ENCODE measurements around the gene SLFN12.
"Not testable (repeated sequence)": the region's sequence is repeated elsewhere in the genome, so short reads cannot be mapped to it uniquely, and the experiment has no call there.

Gene SLFN12

DNA sequence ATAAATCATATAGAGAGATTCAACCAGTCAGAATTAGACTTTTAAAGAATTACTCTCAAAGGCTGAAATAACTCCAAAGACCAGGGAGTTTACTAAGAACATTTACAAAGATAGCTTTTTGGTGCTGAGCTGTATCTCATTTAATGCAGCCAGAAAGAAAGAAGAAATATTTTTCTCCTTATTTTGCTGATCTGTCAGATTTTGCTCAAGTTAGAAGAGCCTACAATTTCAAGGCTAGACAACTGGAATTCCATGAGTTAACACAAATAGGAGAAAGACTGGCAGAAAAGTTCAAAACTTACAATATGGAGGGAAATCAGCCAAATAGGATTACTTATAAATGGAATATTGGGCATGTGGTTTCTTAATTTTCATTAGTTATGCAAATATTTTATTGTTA is 6.1 kb upstream of the SLFN12 start:
- DNase-seq (ENCODE audit: low spot score), result no peak
- TF ChIP-seq, protein P1, sequence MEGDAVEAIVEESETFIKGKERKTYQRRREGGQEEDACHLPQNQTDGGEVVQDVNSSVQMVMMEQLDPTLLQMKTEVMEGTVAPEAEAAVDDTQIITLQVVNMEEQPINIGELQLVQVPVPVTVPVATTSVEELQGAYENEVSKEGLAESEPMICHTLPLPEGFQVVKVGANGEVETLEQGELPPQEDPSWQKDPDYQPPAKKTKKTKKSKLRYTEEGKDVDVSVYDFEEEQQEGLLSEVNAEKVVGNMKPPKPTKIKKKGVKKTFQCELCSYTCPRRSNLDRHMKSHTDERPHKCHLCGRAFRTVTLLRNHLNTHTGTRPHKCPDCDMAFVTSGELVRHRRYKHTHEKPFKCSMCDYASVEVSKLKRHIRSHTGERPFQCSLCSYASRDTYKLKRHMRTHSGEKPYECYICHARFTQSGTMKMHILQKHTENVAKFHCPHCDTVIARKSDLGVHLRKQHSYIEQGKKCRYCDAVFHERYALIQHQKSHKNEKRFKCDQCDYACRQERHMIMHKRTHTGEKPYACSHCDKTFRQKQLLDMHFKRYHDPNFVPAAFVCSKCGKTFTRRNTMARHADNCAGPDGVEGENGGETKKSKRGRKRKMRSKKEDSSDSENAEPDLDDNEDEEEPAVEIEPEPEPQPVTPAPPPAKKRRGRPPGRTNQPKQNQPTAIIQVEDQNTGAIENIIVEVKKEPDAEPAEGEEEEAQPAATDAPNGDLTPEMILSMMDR (conservative IDR thresholded peaks at IDR 0.05; ENCODE audit: low read depth), result no peak
- ChIA-PET CTCF (no interaction called here), POLR2A (ENCODE audit: low non-redundant PET) (no interaction called here)
- H3K27ac ChIP-seq, result no peak overlapping the region

- H3K27ac ChIP-seq, result peak overlapping the region; percentile 49
- CTCF ChIA-PET, result interaction anchor here (1.0 kb wide), 1 partner anchor 100 kb away, joined by 4 read pairs; no protein-coding TSS in a partner anchor
- TF ChIP-seq, protein P1 (conservative IDR thresholded peaks at IDR 0.05; ENCODE audit: low read depth), result no peak
- DNase-seq (ENCODE audit: low spot score), result peak; percentile 90
- POLR2A ChIA-PET (ENCODE audit: low non-redundant PET), result no interaction called here
Observed at GRCh38 chr17:35433075-35433894, 985 bp upstream of the SLFN12 start.

GRCh38 chr17:35429702-35430101 is 2.6 kb downstream of the SLFN12 start:
- DNase-seq (ENCODE audit: low spot score), result no peak
- TF ChIP-seq, protein P1 (conservative IDR thresholded peaks at IDR 0.05; ENCODE audit: low read depth), result no peak
- POLR2A ChIA-PET (ENCODE audit: low non-redundant PET), result no interaction called here
- CTCF ChIA-PET, result interaction anchor here (0.5 kb wide), 1 partner anchor 83 kb away, joined by 3 read pairs; no protein-coding TSS in a partner anchor
- H3K27ac ChIP-seq, result no peak overlapping the region

DNA sequence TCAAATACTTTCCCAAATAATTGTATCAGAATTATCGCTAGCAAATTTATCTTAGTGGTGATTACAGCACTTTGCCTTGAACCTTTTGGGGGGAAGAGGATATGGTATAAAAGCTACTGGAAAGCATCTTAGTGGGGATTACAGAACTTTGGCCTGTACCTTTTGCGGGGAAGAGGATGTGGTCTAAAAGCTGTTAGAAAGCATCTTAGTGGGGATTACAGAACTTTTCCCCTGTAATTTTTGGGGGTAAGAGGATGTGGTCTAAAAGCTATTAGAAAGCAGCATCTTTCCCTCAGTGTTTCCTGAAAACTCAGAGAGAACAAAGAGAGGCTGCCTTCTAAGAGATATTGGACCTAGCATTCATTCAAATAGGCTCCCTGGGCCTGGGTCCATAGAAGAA is 4.1 kb downstream of the SLFN12 start:
- POLR2A ChIA-PET (ENCODE audit: low non-redundant PET), result no interaction called here
- DNase-seq (ENCODE audit: low spot score), result no peak
- CTCF ChIA-PET, result no interaction called here
- H3K27ac ChIP-seq, result no peak overlapping the region
- TF ChIP-seq, protein P1 (conservative IDR thresholded peaks at IDR 0.05; ENCODE audit: low read depth), result no peak

- TF ChIP-seq, protein P1 (conservative IDR thresholded peaks at IDR 0.05; ENCODE audit: low read depth), result no peak
- DNase-seq (ENCODE audit: low spot score), result no peak
- CTCF ChIA-PET, result no interaction called here
- POLR2A ChIA-PET (ENCODE audit: low non-redundant PET), result no interaction called here
- no peak overlapping the region for H3K27ac ChIP-seq
Observed at GRCh38 chr17:35423761-35424160, 8.5 kb downstream of the SLFN12 start.

GRCh38 chr17:35421069-35421468 is 11.2 kb downstream of the SLFN12 start:
- DNase-seq (ENCODE audit: low spot score); POLR2A ChIA-PET (ENCODE audit: low non-redundant PET); CTCF ChIA-PET; H3K27ac ChIP-seq: not testable (repeated sequence)

DNA sequence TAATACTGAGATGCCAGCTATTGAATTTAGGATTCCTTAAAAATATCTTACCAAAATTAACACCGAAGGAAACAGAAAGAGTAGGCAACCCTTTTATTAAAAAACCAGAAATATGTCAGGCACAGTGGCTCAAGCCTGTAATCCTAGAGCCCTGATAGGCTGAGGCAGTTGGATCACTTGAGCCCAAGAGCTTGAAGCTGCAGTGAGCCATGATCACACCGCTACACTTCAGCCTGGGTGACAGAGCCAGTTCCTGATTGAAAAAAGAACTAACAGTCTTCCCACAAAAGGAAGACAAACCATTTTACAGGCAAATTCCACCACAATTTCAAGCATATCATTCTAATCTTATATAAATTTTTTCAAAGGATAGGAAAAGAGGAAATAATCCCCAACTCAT is 15.6 kb downstream of the SLFN12 start:
- CTCF ChIA-PET, result no interaction called here
- no peak for DNase-seq (ENCODE audit: low spot score)
- TF ChIP-seq, protein P1 (conservative IDR thresholded peaks at IDR 0.05; ENCODE audit: low read depth), result no peak
- H3K27ac ChIP-seq, result no peak overlapping the region
- POLR2A ChIA-PET (ENCODE audit: low non-redundant PET), result no interaction called here

- POLR2A ChIA-PET (ENCODE audit: low non-redundant PET), result not testable (repeated sequence)
Observed at GRCh38 chr17:35414707-35415106, 17.6 kb downstream of the SLFN12 start.

More at GRCh38 chr17:35414707-35415106, 17.6 kb downstream of the SLFN12 start:
- CTCF ChIA-PET; H3K27ac ChIP-seq; DNase-seq (ENCODE audit: low spot score): not testable (repeated sequence)
